GM03348 (cell line): ENCODE data around the gene WDCP.

ENCODE experiments used
- DNase-seq: peaks from one replicate; pipeline ENCODE4 v3.0.0; 2012; ENCODE audit warnings: low spot score

WDCP gene

GRCh38 chr2:23993736-23994269 lies 53.4 kb downstream of the WDCP start:
- DNase-seq = no peak

- DNase-seq = no peak
These were observed 54.3 kb downstream of the WDCP start for GRCh38 chr2:23992931-23993330.

GRCh38 chr2:23988371-23988770 lies 58.8 kb downstream of the WDCP start:
- peak; percentile 28 for DNase-seq
